ENCODE measurements around the gene IPO8. TPM values are rescaled to one million over a fixed set of nuclear protein-coding genes. Genes with fewer than 3 reads are reported as not detected.

Gene IPO8
- total RNA-seq: 30.9 and 84.6 TPM in 2 replicates

GRCh38 chr12:30695199-30696102 lies at the start of gene IPO8:
Gene IPO8, minus strand, starts transcription at chr12:30695869. Its CDS starts 222 bp downstream, at chr12:30695647.

Other genes with a start within 250 kb of the IPO8 start
- 6.2 and 13.2 TPM in 2 replicates for gene CAPRIN2, start 59.1 kb upstream of the IPO8 start, total RNA-seq
- gene TSPAN11, start 230.9 kb upstream of the IPO8 start, total RNA-seq: 2.3 and 19.0 TPM in 2 replicates